Nucleus accumbens (tissue), 56 donors: ENCODE results near the gene TREH.
A peak's percentile ranks its signal among the peaks of the same experiment; 100 is the strongest.
"Not testable (repeated sequence)": the region's sequence is repeated elsewhere in the genome, so short reads cannot be mapped to it uniquely, and the experiment has no call there.

Experiments
- DNase-seq, 56 donors: peaks; one replicate each; lab custom pipeline; 2025; lab: John Stamatoyannopoulos, UW

Gene TREH

GRCh38 chr11:118699506-118700220 lies 20.2 kb upstream of the TREH start:
- DNase-seq, result no peak

GRCh38 chr11:118697346-118697745 lies 17.9 kb upstream of the TREH start:
- DNase-seq, result no peak

- DNase-seq, result no peak
Measured at GRCh38 chr11:118696673-118697226, 17.3 kb upstream of the TREH start.

- DNase-seq, result no peak
Measured at GRCh38 chr11:118694771-118695170, 15.3 kb upstream of the TREH start.

GRCh38 chr11:118694185-118694584 lies 14.7 kb upstream of the TREH start:
- no peak for DNase-seq

GRCh38 chr11:118691926-118692830 lies 12.7 kb upstream of the TREH start:
- no peak for DNase-seq

GRCh38 chr11:118690553-118691304 lies 11.3 kb upstream of the TREH start:
- no peak for DNase-seq

- peak; percentile 58 to 100 (median 96) for DNase-seq
Measured at GRCh38 chr11:118689852-118690552, 10.6 kb upstream of the TREH start.

GRCh38 chr11:118689503-118689851 lies 10.0 kb upstream of the TREH start:
- DNase-seq, result peak in 1 of 56 donors; percentile 58

GRCh38 chr11:118688851-118689502 lies 9.5 kb upstream of the TREH start:
- DNase-seq, result peak in 3 of 56 donors; percentile 32 to 48 (median 44)

- DNase-seq, result peak in 16 of 56 donors; percentile 5 to 42 (median 20)
Measured at GRCh38 chr11:118688339-118688738, 8.9 kb upstream of the TREH start.

- no peak for DNase-seq
Measured at GRCh38 chr11:118687906-118688305, 8.5 kb upstream of the TREH start.

GRCh38 chr11:118684187-118684586 lies 4.7 kb upstream of the TREH start:
- DNase-seq, result no peak

- not testable (repeated sequence) for DNase-seq
Measured at GRCh38 chr11:118682939-118683338, 3.5 kb upstream of the TREH start.

- no peak for DNase-seq
Measured at GRCh38 chr11:118682372-118682771, 2.9 kb upstream of the TREH start.

GRCh38 chr11:118678908-118679307 lies 542 bp downstream of the TREH start:
- DNase-seq, result peak in 2 of 56 donors; percentile 25 to 27

GRCh38 chr11:118677977-118678376 lies 1.5 kb downstream of the TREH start:
- no peak for DNase-seq

- DNase-seq, result no peak
Measured at GRCh38 chr11:118674082-118674435, 5.4 kb downstream of the TREH start.

GRCh38 chr11:118673361-118674081 lies 5.9 kb downstream of the TREH start:
- DNase-seq, result no peak
